ENCODE data around the gene TRMT5.

GRCh38 chr14:60951776-60952435 is 29.0 kb downstream of the TRMT5 start:
- TF ChIP-seq CTCF (IDR thresholded peaks at IDR 0.05) (no peak), POLR2A (IDR thresholded peaks at IDR 0.05) (no peak)
